GM18508 (cell line): ENCODE measurements around the gene MVB12B.
"Not testable (repeated sequence)": the region's sequence is repeated elsewhere in the genome, so short reads cannot be mapped to it uniquely, and the experiment has no call there.

Experiments
- ATAC-seq: cut with Tn5 transposase; IDR thresholded peaks from one replicate; pipeline ENCODE4 v1.9.1; 2021; ENCODE audit warnings: moderate number of reproducible peaks; ENCODE audit not compliant: insufficient read depth, unreplicated experiment

The MVB12B gene

GRCh38 chr9:126461608-126462007 lies 135.0 kb downstream of the MVB12B start:
- ATAC-seq = no peak

DNA sequence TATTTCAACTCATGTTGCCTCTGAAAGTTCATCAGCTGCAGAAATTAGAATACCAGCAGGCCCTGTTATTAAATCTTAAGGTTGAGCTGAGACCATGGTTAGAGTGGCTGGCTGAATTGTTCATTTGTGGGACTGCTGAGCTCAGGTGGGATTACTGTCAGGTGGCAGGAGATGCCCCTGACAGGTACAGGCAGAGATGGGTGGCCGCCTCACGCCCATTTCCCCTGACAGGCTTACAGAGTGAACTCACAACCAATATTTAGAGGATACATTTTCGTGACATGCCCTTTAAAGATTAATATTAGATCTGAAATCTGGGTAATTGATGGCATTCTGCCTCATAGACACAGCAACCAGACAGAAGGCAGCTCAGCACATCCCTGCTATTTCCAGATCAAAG lies 136.0 kb downstream of the MVB12B start:
- no peak for ATAC-seq

GRCh38 chr9:126463426-126463825 lies 136.8 kb downstream of the MVB12B start:
- no peak for ATAC-seq

GRCh38 chr9:126464694-126465441 lies 138.2 kb downstream of the MVB12B start:
- no peak for ATAC-seq

GRCh38 chr9:126465977-126466376 lies 139.3 kb downstream of the MVB12B start:
- no peak for ATAC-seq

- no peak for ATAC-seq
Observed at GRCh38 chr9:126468141-126468825, 141.7 kb downstream of the MVB12B start.

DNA sequence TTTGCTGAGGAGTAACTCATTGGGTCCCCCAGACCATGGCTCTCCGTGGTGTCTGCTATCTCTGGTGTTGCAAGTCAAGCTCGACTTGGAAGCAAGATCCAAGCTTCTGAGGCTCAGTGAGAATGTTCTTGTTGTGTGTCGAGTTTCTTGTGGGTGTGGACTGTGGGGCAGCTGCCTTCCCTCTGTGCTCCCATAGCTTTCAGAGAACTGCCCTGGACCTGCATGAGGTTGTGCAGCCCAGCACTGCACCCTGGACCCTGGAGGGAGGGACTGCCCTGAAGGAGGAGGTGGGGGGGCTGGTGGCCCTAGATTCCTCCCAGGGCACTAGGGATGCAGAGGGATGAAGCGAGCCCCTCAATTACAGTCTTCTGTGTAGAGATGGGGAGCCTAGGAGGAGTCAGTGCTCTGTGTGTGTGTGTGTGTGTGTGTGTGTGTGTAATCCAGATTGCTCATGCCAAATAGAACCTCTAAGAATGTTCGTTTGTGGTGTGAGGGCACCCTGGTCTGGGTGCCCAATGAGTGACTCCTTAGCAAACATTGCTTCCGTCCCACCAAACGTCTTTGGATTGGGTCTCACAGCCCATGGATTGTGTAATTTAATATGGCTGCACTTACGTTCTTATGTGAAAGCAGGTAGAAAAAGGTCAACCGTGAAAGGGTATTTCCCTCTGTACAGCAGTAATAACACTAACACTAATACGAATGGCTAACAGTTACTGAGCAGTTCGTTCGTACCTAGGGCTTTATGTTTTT lies 143.8 kb downstream of the MVB12B start:
- ATAC-seq = no peak

GRCh38 chr9:126471084-126471624 lies 144.5 kb downstream of the MVB12B start:
- no peak for ATAC-seq

DNA sequence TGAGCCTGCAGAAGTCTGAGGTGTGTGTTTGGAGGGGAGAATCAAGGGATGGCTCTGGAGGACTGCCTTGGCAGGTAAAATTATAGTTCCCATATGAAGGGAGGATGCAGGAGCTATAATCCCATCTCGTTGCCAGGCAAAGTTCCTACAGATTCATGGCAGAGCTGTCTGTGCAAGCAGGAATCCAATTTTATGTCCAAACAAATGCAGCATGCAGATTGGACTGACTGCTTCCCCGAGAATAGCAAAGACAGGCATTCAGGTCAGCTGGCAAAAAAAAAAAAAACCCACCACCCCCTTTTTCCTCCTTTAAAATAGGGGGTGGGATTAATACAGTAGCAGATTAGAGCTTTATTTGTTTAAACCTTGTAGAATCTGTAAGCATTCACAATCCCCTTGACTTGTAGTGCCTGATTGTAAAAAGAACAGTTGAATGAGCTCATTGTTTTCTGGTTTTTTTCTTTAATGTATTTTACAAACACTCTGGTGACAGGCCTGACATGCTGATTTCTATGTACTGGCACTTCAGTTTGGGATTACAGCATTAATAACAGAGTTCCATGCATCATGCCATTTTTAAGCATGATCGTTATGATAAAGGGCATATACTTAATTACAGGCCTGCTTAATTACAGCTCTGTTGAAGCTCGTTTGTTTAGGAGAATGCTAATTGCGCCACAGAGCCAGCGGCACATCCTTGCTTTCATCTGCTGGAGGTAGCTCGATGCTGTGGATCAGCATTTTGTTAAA lies 145.7 kb downstream of the MVB12B start:
- ATAC-seq = no peak

DNA sequence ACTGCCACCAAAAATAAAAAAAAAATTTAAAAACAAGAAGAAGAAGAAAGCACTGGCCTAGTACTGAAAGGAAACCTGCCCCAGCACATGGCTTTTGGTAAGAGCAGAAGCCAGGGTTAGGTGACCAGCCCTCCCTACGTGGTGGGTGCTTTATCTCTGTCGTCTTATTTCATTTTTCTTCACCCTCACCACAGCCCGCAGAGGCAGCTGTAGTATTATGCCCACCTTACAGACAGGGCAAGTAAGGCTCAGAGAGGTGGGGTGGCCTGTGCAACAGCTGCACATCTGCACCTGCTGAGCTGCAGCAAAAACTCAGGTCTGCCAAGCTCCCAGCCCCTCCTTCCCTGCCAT lies 146.3 kb downstream of the MVB12B start:
- ATAC-seq = no peak

GRCh38 chr9:126474206-126474765 lies 147.7 kb downstream of the MVB12B start:
- no peak for ATAC-seq

GRCh38 chr9:126474786-126475485 lies 148.3 kb downstream of the MVB12B start:
- no peak for ATAC-seq

DNA sequence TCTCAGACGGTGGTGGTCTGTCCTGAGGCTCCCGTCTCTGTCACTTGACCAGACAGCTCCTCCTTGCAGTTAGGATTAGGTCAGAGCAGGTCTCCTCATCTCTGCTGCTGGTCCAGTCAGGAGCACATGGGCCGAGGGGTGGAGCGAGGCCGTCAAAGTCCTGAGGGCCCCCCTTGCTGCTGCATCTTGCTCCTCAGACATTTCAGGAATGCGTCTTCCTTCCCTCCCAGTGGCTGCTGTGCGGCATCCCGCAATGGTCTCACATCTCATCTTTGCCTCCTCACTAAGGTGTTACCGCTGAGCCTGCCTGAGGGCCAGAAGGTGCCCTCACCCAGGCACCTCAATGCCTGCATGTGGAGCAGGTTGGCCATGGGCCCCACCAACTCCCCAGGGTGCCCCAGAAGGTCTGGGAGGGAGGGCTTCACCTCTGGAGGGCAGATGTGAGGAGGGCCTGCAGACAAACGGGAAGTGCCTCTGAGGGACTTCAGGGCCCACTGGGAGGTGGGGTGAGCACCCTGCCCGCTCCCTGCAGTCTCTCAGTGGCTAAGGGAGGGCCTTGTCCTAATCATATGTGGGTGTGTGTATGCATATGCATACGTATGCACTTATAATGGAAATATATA lies 149.4 kb downstream of the MVB12B start:
- ATAC-seq = no peak

DNA sequence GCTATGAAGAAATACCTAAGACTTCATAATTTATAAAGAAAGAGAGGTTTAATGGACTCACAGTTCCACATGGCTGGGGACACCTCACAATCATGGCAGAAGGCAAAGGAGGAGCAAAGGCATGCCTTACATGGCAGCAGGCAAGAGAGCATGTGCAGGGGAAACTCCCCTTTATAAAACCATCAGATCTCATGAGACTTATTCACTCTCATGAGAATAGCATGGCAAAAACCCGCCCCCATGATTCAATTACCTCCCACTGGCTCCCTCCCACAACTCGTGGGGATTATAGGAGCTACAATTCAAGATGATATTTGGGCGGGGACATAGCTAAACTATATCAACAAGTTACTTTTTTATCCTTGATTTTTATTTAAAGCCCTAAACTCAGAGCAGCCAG lies 150.8 kb downstream of the MVB12B start:
- not testable (repeated sequence) for ATAC-seq

DNA sequence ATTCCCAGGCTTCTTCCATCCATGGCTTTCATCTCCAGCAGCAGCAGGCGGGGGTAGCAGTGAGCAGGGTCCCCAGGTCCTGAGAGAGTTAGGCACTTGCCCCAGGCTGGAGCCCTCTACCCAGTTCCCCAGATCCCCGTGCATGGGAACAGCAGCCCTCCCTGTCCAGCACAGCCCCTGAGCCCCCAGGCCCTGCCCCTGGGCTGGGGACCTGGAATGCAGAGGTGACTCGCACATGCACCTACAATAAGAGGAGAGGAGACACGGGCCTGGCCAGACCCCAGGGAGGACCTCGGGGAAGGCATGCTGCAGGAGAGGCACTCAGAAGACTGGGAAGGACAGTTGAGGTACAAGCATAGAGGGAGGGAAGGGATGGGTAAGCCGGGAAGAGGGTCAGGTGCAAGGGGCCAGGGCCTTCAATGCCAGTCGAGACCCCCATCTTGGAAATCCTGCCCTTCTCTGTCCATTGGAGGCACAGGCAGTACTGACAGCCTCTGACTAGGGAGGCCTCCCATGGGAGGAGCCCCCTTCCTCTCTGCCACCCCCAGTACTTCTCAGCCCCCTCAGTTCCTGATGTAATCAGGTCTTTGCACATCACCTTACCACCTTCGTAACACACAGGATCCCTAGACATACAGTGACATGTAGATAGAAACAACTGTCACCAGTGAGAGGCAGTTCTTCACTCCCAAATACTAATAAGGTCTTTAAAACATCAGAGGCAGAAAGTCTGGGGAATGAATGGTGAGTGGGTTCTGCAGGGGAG lies 151.8 kb downstream of the MVB12B start:
- ATAC-seq = no peak

GRCh38 chr9:126479515-126479914 lies 152.9 kb downstream of the MVB12B start:
- no peak for ATAC-seq

GRCh38 chr9:126480813-126481212 lies 154.2 kb downstream of the MVB12B start:
- ATAC-seq = no peak

- ATAC-seq = no peak
Observed at GRCh38 chr9:126481862-126482261, 155.2 kb downstream of the MVB12B start.
